HEK293 (cell line): ENCODE data around the gene NOL4L.

Experiments used
- BCL11A ChIP-seq: fragments of 450-650 bp; formaldehyde crosslinking; IDR thresholded peaks from 2 replicates; pipeline ENCODE4 v1.5.1; 2016; ENCODE audit warnings: low read depth, missing biosample characterization, missing genetic modification characterization
- EGR2 ChIP-seq: fragments of 450-650 bp; formaldehyde crosslinking; IDR thresholded peaks from 2 replicates; pipeline ENCODE4 v1.5.1; 2016; ENCODE audit warnings: low read depth, missing biosample characterization, missing genetic modification characterization
- GLIS1 ChIP-seq: fragments of 450-650 bp; formaldehyde crosslinking; IDR thresholded peaks from 2 replicates; pipeline ENCODE4 v1.5.1; 2016; ENCODE audit warnings: missing biosample characterization, missing genetic modification characterization
- PRDM2 ChIP-seq: fragments of 450-650 bp; formaldehyde crosslinking; IDR thresholded peaks from 2 replicates; pipeline ENCODE4 v1.5.1; 2016; ENCODE audit warnings: missing biosample characterization, missing genetic modification characterization, borderline replicate concordance
- TCF7L2 ChIP-seq: IDR thresholded peaks from 2 replicates; pipeline ENCODE4 v1.6.1; 2011; ENCODE audit warnings: low read depth, mild to moderate bottlenecking, inconsistent platforms, low read length, moderate library complexity, borderline replicate concordance
- TRIM28 ChIP-seq: IDR thresholded peaks from 2 replicates; pipeline ENCODE4 v1.6.1; 2011; ENCODE audit warnings: low read length, control low read depth, borderline replicate concordance
- YY1 ChIP-seq: fragments of 450-650 bp; formaldehyde crosslinking; IDR thresholded peaks from 2 replicates; pipeline ENCODE4 v1.5.1; 2018; ENCODE audit warnings: missing biosample characterization, missing genetic modification characterization
- ZBTB20 ChIP-seq: fragments of 450-650 bp; formaldehyde crosslinking; IDR thresholded peaks from 2 replicates; pipeline ENCODE4 v1.5.1; 2016; ENCODE audit warnings: missing biosample characterization, missing genetic modification characterization
- ZFHX2 ChIP-seq: fragments of 450-650 bp; formaldehyde crosslinking; conservative IDR thresholded peaks from 2 replicates; pipeline ENCODE4 v1.5.1; 2016; ENCODE audit warnings: missing biosample characterization, missing genetic modification characterization
- ZFP69B ChIP-seq: fragments of 450-650 bp; formaldehyde crosslinking; IDR thresholded peaks from 2 replicates; pipeline ENCODE4 v1.5.1; 2016; ENCODE audit warnings: missing biosample characterization, missing genetic modification characterization
- ZNF114 ChIP-seq: fragments of 450-650 bp; formaldehyde crosslinking; IDR thresholded peaks from 2 replicates; pipeline ENCODE4 v1.5.0; 2017; ENCODE audit warnings: missing biosample characterization, missing genetic modification characterization
- ZNF133 ChIP-seq: fragments of 450-650 bp; formaldehyde crosslinking; IDR thresholded peaks from 2 replicates; pipeline ENCODE4 v1.5.1; 2016; ENCODE audit warnings: missing biosample characterization, missing genetic modification characterization
- ZNF146 ChIP-seq: fragments of 450-650 bp; formaldehyde crosslinking; IDR thresholded peaks from 2 replicates; pipeline ENCODE4 v1.5.1; 2016; ENCODE audit warnings: missing biosample characterization, missing genetic modification characterization
- ZNF175 ChIP-seq: fragments of 450-650 bp; formaldehyde crosslinking; IDR thresholded peaks from 2 replicates; pipeline ENCODE4 v1.5.1; 2016; ENCODE audit warnings: missing biosample characterization, missing genetic modification characterization
- ZNF19 ChIP-seq: fragments of 450-650 bp; formaldehyde crosslinking; IDR thresholded peaks from 2 replicates; pipeline ENCODE4; 2016; ENCODE audit warnings: missing biosample characterization, missing genetic modification characterization, low read depth
- ZNF2 ChIP-seq: fragments of 450-650 bp; formaldehyde crosslinking; IDR thresholded peaks from 2 replicates; pipeline ENCODE4 v1.5.1; 2016; ENCODE audit warnings: missing biosample characterization, missing genetic modification characterization
- ZNF214 ChIP-seq: fragments of 450-650 bp; formaldehyde crosslinking; IDR thresholded peaks from 2 replicates; pipeline ENCODE4 v1.5.1; 2017; ENCODE audit warnings: missing biosample characterization, mild to moderate bottlenecking, missing genetic modification characterization, borderline replicate concordance
- ZNF23 ChIP-seq: fragments of 450-650 bp; formaldehyde crosslinking; IDR thresholded peaks from 2 replicates; pipeline ENCODE4 v1.5.1; 2016; ENCODE audit warnings: missing biosample characterization, missing genetic modification characterization, borderline replicate concordance
- ZNF335 ChIP-seq: fragments of 450-650 bp; formaldehyde crosslinking; conservative IDR thresholded peaks from 2 replicates; pipeline ENCODE4 v1.5.1; 2016; ENCODE audit warnings: missing biosample characterization, missing genetic modification characterization
- ZNF501 ChIP-seq: fragments of 450-650 bp; formaldehyde crosslinking; IDR thresholded peaks from 2 replicates; pipeline ENCODE4 v1.5.1; 2016; ENCODE audit warnings: missing biosample characterization, missing genetic modification characterization
- ZNF596 ChIP-seq: fragments of 450-650 bp; IDR thresholded peaks from 2 replicates; pipeline ENCODE4 v1.5.0; 2018; ENCODE audit warnings: missing biosample characterization, mild to moderate bottlenecking, missing genetic modification characterization, moderate library complexity
- ZNF610 ChIP-seq: fragments of 450-650 bp; formaldehyde crosslinking; IDR thresholded peaks from 2 replicates; pipeline ENCODE4 v1.5.1; 2016; ENCODE audit warnings: missing biosample characterization, missing genetic modification characterization, borderline replicate concordance
- ZSCAN16 ChIP-seq: fragments of 450-650 bp; formaldehyde crosslinking; IDR thresholded peaks from 2 replicates; pipeline ENCODE4 v1.5.1; 2016; ENCODE audit warnings: missing biosample characterization, missing genetic modification characterization
- ZSCAN18 ChIP-seq: fragments of 450-650 bp; formaldehyde crosslinking; IDR thresholded peaks from 2 replicates; pipeline ENCODE4 v1.5.1; 2016; ENCODE audit warnings: missing biosample characterization, missing genetic modification characterization
- ZSCAN23 ChIP-seq: fragments of 450-650 bp; formaldehyde crosslinking; IDR thresholded peaks from 2 replicates; pipeline ENCODE4 v1.5.1; 2016; ENCODE audit warnings: missing biosample characterization, missing genetic modification characterization
- TF ChIP-seq, protein P1 (sequence below): fragments of 450-650 bp; formaldehyde crosslinking; optimal IDR thresholded peaks from 2 replicates; pipeline ENCODE3; 2016; ENCODE audit warnings: missing biosample characterization, mild to moderate bottlenecking, missing genetic modification characterization
- TF ChIP-seq, protein P2 (sequence below): fragments of 450-650 bp; formaldehyde crosslinking; IDR thresholded peaks from 2 replicates; pipeline ENCODE4 v1.5.1; 2016; ENCODE audit warnings: missing biosample characterization, missing genetic modification characterization

Gene NOL4L

GRCh38 chr20:32522776-32523612, 62.1 kb downstream of the NOL4L start (continued):
- TF ChIP-seq PRDM2, result no peak
- TF ChIP-seq ZSCAN16 (tag by site-specific recombination), result no peak
- no peak for TF ChIP-seq ZNF146 (tag by site-specific recombination)
- TF ChIP-seq ZNF596, result no peak
- TF ChIP-seq ZNF19 (tag by site-specific recombination), result no peak
- TF ChIP-seq ZNF2 (tag by site-specific recombination), result no peak
- no peak for TF ChIP-seq ZFP69B (tag by site-specific recombination)
- no peak for TF ChIP-seq ZNF114 (tag by site-specific recombination)
- TF ChIP-seq ZFHX2 (tag by site-specific recombination), result no peak
- TF ChIP-seq ZNF501 (tag by site-specific recombination), result no peak
- TF ChIP-seq ZNF335, result no peak; the same call in 1 of the 2 replicates
- no peak for TF ChIP-seq ZNF175
- TF ChIP-seq TRIM28, result no peak
- peak; percentile 56; the same call in 1 of the 2 replicates for TF ChIP-seq ZBTB20 (tag by site-specific recombination)
- no peak; the same call in 1 of the 2 replicates for TF ChIP-seq GLIS1 (tag by site-specific recombination)
- TF ChIP-seq, protein P1, sequence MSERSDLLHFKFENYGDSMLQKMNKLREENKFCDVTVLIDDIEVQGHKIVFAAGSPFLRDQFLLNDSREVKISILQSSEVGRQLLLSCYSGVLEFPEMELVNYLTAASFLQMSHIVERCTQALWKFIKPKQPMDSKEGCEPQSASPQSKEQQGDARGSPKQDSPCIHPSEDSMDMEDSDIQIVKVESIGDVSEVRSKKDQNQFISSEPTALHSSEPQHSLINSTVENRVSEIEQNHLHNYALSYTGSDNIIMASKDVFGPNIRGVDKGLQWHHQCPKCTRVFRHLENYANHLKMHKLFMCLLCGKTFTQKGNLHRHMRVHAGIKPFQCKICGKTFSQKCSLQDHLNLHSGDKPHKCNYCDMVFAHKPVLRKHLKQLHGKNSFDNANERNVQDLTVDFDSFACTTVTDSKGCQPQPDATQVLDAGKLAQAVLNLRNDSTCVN, result no peak
- TF ChIP-seq EGR2 (tag by site-specific recombination), result no peak
- no peak for TF ChIP-seq YY1 (tag by site-specific recombination)
- TF ChIP-seq ZSCAN18, result no peak
- no peak for TF ChIP-seq ZNF214 (tag by site-specific recombination)
- no peak for TF ChIP-seq BCL11A (tag by site-specific recombination)
- TF ChIP-seq ZNF23 (tag by site-specific recombination), result no peak
- no peak for TF ChIP-seq ZSCAN23
- TF ChIP-seq ZNF133 (tag by site-specific recombination), result no peak
- TF ChIP-seq, protein P2, sequence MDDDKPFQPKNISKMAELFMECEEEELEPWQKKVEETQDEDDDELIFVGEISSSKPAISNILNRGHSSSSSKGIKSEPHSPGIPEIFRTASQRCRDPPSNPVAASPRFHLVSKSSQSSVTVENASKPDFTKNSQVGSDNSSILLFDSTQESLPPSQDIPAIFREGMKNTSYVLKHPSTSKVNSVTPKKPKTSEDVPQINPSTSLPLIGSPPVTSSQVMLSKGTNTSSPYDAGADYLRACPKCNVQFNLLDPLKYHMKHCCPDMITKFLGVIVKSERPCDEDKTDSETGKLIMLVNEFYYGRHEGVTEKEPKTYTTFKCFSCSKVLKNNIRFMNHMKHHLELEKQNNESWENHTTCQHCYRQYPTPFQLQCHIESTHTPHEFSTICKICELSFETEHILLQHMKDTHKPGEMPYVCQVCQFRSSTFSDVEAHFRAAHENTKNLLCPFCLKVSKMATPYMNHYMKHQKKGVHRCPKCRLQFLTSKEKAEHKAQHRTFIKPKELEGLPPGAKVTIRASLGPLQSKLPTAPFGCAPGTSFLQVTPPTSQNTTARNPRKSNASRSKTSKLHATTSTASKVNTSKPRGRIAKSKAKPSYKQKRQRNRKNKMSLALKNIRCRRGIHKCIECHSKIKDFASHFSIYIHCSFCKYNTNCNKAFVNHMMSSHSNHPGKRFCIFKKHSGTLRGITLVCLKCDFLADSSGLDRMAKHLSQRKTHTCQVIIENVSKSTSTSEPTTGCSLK (tag by site-specific recombination), result no peak
- TF ChIP-seq TCF7L2, result no peak
- no peak for TF ChIP-seq ZNF610 (tag by site-specific recombination)
